K562 (cell line): ENCODE measurements around the gene FAM107B.

ENCODE experiments used
- BCLAF1 ChIP-seq, 2 experiments: fragments of 450-650 bp in 1 of 2; IDR thresholded peaks; 2 replicates each; pipeline ENCODE4 v1.6.1; 2011 to 2017; ENCODE audit warnings: low read depth in 2 of 2, antibody characterized with exemption in 1 of 2, borderline replicate concordance in 1 of 2, low read length in 1 of 2, mild to moderate bottlenecking in 1 of 2, mixed read lengths in 1 of 2; ENCODE audit not compliant: control insufficient read depth in 1 of 2
- COPS2 ChIP-seq: fragments of 450-650 bp; conservative IDR thresholded peaks from 2 replicates; pipeline ENCODE4 v1.6.1; 2016; ENCODE audit warnings: mild to moderate bottlenecking, moderate library complexity
- CTCF ChIP-seq, 3 experiments: IDR thresholded peaks in 2 of 3; conservative IDR thresholded peaks in 1 of 3; 2 replicates each; pipeline ENCODE4 v1.5.1; 2011 to 2012; ENCODE audit warnings: low read length in 3 of 3, mild to moderate bottlenecking in 3 of 3, control low read depth in 2 of 3, improper control_type of control experiment in 1 of 3, inconsistent platforms in 1 of 3, low read depth in 1 of 3, mixed read lengths in 1 of 3, moderate library complexity in 1 of 3; ENCODE audit not compliant: insufficient read depth in 2 of 3
- E2F6 ChIP-seq, 2 experiments: IDR thresholded peaks; 2 replicates each; pipeline ENCODE4 v1.6.1; 2011; ENCODE audit warnings: borderline replicate concordance in 1 of 2, control low read depth in 1 of 2, low read depth in 1 of 2, low read length in 1 of 2, mild to moderate bottlenecking in 1 of 2, mixed read lengths in 1 of 2, moderate library complexity in 1 of 2; ENCODE audit not compliant: insufficient read depth in 1 of 2, insufficient read length in 1 of 2, poor library complexity in 1 of 2, severe bottlenecking in 1 of 2; ENCODE audit errors: extremely low read depth in 1 of 2
- ELF4 ChIP-seq: fragments of 450-650 bp; formaldehyde crosslinking; IDR thresholded peaks from 2 replicates; pipeline ENCODE4 v1.4.0; 2022; ENCODE audit warnings: missing genetic modification characterization
- MGA ChIP-seq: fragments of 450-650 bp; IDR thresholded peaks from 2 replicates; pipeline ENCODE4 v1.6.1; 2016; ENCODE audit warnings: mild to moderate bottlenecking, moderate library complexity
- POLR2A ChIP-seq: fragments of 450-650 bp; conservative IDR thresholded peaks from 2 replicates; pipeline ENCODE4 v1.6.1; 2016
- SMC3 ChIP-seq: conservative IDR thresholded peaks from 2 replicates; pipeline ENCODE4 v1.6.1; 2011; ENCODE audit warnings: low read depth, low read length, improper control_type of control experiment; ENCODE audit not compliant: insufficient read depth
- ZBTB12 ChIP-seq: fragments of 250-450 bp; sonication (Bioruptor Pico); IDR thresholded peaks from 2 replicates; pipeline ENCODE4 v1.4.0; 2020
- ZEB2 ChIP-seq: fragments of 450-650 bp; IDR thresholded peaks from 2 replicates; pipeline ENCODE4 v1.6.1; 2016
- ZNF740 ChIP-seq, 3 experiments: fragments of 200-800 bp in 1 of 3; sonication (Bioruptor generic) in 1 of 3; sonication (generic) in 1 of 3; formaldehyde crosslinking in 1 of 3; IDR thresholded peaks; 2 replicates each; pipeline versions ENCODE4 v1.6.1 to v1.8.0; 2016 to 2022; ENCODE audit warnings: mild to moderate bottlenecking in 2 of 3, missing compliant biosample characterization in 2 of 3, missing genetic modification characterization in 2 of 3, missing genetic modification reagents in 1 of 3

GRCh38 chr10:14625192-14625631, 149.5 kb downstream of the FAM107B start:
- TF ChIP-seq E2F6 (IDR thresholded peaks at IDR 0.05; ENCODE audit: borderline replicate concordance in 1 of 2, extremely low read depth in 1 of 2, insufficient read depth in 1 of 2, insufficient read length in 1 of 2, low read depth in 1 of 2, low read length in 1 of 2, poor library complexity in 1 of 2, severe bottlenecking in 1 of 2) (no peak), ELF4 (CRISPR knock-in tag) (no peak), BCLAF1 (IDR thresholded peaks at IDR 0.05; ENCODE audit: borderline replicate concordance in 1 of 2, control insufficient read depth in 1 of 2, low read depth in 2 of 2, low read length in 1 of 2) (no peak), POLR2A (no peak), CTCF (IDR thresholded peaks at IDR 0.05 in 2 of 3, conservative IDR thresholded peaks at IDR 0.05 in 1 of 3; ENCODE audit: insufficient read depth in 2 of 3, low read depth in 1 of 3, low read length in 3 of 3) (no peak), ZEB2 (no peak), COPS2 (no peak), SMC3 (no peak), MGA (no peak), ZNF740 (CRISPR knock-in tag; IDR thresholded peaks at IDR 0.05) (no peak), ZNF740 (tag; IDR thresholded peaks at IDR 0.05) (no peak), ZBTB12 (no peak)
